HG03097 (cell line): ENCODE measurements around the gene EMC8.
A peak's percentile ranks its signal among the peaks of the same experiment; 100 is the strongest.

Experiments used
- ATAC-seq: cut with Tn5 transposase; IDR thresholded peaks from one replicate; pipeline ENCODE4 v1.9.1; 2021; ENCODE audit not compliant: unreplicated experiment, low FRiP score

Gene EMC8

DNA sequence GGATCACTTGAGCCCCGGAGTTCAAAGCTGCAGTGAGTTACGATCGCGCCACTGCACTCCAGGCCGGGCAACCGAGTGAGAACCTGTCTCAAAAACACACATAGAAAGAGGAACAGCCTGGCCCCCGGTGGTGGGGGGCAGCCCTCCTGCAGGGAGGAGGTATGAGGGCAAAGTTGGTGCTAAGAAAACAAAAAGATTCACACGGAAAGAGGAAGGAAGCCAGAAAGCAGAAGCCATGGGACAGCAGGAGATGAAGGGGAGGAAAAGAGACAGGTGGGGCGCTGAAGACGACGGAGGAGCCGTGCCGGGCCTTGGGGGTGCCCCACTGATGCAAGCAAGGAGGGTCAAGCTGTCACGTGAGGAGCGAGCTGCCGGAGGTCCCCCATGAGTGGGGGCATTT, 40.2 kb downstream of the EMC8 start:
- ATAC-seq: no peak

DNA sequence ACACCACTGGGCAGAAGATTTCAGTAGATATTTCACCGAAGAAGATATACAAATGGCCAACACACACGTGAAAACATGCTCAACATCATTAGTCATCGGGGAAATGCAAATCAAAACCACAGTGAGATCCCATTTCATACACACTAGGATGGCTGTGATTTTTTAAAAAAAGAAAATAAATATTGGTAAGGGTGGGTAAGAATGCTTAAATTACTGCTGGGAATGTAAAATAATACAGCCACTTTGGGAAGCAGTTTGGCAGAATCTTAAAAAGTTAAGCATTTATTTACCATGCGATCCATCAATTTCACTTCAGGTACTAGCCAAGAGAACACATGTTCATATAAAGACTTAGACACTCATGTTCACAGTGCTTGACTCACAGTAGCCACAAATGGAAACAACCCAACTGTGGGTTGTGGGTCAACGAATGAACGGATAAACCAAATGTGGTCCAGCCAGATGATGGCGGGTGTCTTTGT, 42.0 kb downstream of the EMC8 start:
- peak; percentile 35 for ATAC-seq

DNA sequence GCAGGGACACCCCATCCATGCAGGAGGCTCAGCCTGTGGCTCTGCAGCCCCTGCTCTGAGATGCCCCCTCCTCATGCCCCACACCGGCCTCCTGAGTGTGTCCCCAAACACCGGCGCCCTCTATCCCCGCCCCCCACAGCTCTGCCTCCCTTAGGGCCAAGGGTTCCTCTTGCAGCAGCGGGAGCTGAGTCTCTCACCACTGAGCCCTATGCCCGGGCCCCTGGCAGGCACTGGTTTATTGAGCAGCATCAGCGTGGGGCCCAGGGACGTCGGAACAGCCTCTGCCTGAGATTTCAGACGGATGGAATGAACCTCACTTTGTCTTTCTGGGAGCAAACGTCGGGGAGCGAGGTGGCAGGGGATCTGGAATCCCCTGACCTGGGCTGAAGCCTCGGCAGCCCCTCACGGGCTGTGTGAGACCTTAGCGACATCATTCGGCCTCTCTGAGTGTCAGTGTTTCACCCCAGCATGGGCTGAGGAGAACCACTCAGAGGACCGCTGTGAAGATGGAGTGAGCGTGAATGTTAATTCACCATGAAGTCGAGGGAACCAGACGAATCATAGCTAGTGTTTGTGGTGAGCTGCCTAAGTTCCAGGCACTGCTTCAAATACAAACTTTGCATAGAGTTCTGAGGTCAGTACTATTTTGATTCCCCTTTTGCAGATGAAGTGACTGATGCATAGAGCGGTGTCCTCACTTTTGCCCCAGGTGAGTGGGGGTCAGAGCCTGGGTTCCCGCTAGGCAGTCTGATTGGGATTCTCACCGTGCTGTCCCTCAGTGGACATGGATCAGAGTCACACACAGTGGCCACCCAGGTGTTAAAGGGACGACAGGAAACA, 43.2 kb downstream of the EMC8 start:
- ATAC-seq: no peak

DNA sequence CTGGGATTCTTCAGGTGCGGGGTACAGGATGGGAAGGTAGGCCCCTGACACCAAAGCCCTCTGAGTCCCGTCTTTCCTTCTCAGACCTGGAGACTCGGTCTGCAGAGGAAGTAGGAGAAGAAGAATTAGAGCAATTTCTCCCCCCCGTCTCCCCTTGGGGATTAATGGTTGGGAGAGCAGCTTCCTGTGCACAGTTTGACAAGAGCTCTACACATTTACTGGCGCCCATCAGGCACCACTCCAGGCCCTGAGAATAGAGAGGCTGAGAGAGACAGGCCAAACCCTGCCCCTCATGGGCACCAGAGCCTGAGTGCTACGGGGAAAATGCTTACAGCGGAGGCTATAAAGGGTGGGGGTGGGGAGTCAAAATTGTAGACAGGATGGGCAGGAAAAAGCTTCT, 44.9 kb downstream of the EMC8 start:
- no peak for ATAC-seq

DNA sequence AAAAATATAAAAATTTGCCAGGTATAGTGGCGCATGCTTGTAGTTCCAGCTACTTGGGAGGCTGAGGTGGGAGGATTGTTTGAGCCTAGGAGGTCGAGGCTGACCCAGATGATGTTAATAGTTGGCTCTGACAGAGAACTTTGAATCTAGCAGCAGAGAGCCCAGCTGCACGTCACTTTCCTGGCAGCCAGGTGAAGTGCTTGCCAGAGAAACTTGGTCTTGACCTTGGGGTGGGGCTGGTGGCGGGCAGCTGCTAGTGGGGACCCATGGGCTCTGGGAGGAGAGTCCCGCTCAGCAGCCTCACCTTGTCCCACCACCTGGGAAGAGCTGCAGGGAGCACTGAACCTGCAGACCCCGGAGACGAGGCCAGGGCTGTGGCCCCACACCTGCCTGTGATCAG, 45.4 kb downstream of the EMC8 start:
- no peak for ATAC-seq

DNA sequence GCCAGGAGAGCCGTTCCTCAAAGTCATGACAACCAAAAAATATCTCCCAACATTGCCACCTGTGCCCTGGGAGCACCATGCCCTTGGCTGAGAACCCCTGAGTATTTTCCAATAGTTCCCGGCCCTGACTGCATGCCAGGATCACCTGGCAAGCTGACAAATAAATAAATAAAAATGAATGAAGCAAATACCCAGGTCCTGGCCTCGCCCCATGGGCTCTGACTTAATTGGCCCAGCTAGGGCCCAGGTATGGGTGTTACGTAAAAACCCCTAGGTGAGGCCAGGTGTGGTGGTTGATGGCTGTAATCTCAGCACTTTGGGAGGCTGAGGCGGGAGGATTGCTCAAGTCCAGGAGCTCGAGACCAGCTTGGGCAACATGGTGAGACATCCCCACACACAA, 45.8 kb downstream of the EMC8 start:
- ATAC-seq: no peak

DNA sequence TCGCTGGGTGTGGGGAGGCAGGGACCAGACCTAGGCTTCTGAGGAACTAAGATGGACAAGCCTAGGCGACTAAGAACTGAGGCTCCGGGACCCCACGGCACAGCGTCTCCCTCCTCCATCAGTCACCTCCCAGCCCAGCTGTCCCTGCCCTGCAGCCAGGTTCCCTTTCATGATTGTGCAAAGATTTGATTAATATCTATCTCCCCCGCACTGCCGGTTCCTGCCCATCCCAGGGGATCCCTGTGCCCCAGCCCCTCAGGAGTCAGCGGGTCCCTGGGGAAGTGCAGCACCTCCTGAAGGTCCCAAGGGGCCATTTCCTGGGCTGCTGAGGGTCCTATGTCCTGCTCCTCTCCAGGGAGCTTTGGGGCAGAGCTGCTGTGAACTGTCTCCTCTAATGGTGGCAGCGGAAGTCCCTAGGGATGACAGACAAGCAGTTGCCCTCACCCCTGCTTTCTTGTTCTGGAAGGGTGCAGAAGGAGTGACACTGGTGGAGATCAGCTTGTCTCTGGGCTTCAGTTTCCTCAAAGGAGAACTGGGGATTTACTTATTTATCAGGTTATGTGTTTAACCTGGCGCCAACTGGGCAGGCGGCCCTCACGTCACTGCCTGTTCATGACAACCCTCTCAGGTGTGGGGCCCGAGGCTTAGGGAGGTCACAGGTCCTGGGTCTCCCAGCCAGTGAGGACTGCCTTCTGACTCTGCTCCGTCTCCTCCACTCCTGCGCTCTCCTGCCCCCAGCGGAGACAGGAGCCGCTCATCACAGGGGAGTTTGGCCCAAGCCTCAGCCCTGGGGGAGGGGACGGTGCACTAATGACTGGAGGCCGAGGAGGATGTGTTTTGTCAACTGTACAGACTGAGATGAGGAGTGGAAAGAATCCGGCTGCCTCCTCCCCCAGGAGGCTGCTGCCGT, 46.6 kb downstream of the EMC8 start:
- no peak for ATAC-seq

DNA sequence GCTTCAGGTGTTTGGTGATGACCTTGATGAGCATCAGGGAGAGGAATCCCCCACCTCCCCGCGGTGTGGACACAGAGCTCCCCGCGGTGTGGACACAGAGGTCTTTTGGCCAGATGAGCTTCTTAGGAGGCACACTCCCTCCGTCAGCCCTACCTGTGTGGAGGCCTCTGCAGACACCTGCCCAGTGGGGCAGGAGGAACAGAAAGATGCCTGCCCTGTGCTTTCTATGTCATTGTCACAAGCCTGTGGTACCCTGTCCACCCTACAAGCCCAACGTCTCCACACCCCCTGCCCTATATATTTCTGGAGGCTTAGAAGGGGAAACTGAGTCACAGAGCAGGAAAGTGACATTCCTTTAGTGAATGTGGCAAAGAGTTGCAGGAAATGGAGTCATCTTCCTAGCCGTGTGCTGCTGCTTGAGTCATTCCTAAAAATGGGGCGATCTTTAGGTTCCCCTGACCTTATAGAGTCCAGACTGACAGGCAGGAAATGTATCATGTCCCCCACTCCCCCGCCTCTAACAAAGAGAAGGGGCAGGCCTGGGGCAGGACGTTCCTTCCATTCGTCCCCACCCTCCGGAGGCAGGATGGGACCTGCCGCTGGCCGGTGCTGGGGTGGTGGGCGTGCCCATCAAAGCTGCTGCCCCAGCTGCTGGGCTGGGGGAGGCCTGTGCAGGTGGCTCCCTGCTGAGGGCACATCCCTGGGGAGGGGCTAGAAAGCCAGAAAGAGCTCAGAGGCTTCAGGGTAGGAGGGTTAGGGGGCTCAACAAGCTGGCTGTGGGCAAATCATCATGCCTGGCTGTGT, 47.4 kb downstream of the EMC8 start:
- no peak for ATAC-seq

DNA sequence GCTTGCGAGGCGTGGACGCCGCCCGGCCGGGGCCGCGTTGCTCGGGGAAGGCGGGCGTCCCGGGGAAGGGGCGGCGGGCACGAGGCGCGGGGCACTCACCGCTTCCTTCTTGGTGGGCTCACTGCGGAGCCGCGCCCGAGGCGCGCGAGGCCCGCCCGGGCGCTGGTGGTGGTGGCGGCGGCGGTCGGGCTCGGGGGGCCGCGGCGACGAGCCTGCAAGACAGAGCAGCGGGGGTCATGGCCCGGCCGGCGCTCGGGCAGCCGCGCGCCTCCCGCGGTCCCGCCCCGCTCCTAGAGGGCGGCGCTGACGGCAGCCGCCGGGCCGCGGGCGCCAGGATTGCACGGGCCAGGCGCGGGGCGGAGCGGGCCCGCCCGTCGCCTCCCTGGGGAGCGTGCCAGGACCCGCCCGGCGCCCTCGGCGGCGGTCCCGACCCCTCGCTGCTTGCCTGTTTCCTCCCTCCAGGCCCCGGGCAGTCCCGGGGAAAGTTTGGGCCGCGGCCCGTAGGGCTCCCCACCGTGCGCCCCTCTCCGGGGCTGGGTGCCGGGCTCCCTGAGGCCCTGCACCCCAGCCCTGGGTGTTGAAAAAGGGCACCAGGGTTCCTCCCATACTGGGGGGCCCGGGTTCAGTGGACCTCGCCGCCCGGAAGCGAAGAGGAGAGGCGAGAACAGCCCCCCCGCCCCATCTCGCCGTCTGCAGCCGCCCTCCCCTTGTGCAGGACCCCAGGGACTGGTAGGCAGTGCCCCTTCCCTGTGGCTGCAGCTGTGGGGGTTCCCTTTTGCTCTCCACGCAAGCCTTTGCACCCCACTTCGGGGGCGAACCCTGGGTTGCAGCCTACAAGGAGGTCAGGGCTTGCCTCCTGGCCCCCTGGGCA, 48.3 kb downstream of the EMC8 start, which contains the start of gene C16orf74:
Gene C16orf74, minus strand, starts transcription at position 270 of the 871 bp plus-strand sequence. CDS start 15,879 bp downstream, outside the sequence.
- no peak for ATAC-seq

DNA sequence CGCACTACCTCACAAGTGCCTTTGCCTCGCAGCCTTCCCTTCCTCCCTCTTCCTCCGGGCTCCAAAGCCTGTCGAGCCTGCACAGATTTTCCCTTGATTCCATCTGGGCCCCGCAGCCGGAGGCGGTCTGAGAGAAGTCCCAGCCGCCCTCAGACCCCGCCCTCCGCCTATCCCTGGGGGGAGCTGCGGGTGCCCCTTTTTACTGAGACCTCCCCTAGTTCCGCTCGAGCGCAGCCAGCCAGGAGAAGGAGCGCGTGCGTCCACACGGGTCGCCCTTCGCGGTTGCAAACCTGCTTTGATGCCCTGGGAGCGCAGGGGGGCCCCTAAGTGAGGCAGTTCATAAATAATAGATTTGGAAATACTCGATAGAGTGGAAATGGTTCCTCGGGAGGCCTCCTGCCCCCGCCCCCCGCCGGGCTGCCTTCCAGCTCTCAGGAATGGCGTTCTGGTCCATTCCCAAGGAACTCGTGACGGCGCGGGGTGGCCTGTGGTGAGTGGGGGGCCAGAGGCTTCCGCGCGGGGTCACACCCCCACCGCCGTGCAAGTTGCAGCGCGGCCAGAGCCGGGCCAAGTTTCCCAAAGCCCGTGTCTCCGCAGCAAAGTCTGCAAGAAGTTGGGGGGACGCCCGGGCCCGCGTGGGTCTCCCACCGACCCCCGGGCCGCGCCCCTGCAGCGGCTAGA, 49.1 kb downstream of the EMC8 start:
- no peak for ATAC-seq

DNA sequence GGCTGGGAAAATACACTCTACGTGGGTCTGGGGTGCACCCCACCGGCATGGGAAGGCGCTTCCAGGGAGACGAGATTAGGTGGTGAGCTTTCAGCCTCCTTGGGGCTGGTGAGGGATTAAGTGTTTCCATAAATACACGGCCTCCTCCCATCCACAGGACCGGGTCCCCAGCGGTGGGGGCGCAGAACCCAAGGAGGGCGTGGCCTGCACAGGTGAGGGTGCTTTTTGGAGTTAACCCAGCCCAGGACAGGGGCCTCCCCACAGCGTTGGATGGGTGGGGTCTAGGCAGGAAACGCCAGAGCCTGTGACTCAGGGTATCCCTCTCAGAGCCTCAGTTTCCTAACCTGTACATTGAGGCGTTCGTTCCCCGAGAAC, 49.6 kb downstream of the EMC8 start:
- ATAC-seq: no peak

DNA sequence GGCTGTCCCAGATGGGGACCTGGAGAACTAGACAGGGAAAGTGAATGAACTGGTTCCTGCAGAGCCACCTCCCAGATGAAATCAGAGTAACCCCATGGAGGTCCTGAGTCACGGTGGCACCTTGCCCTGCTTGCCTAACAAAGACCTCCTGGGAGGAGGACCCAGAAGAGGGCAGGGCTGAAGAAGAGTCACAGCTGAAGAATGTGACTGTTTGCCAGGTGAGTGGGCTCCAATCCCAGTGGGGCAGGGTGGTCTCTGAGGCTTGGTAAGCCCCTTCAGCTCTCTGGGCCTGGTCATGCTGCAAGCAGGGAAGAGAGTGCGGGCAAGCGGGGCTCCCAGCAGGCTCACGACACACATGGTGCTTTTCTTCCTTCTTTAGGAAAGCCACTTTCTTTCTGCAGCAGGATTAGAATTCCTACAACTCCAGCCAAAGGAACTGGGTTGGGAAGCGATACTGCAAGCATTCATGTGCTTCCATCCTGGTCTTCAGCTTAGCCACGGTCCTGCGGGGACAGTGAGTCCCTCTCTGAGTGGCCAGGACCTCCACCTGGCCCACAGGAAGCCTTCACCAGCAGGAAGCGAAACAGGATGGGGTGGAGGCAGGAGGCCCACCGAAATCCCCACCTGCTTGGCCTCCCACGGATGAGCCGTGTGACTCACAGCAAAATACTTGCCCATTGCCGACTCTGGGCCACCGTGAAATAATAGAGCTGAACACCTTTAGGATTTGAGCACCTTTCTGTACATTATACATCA, 52.7 kb downstream of the EMC8 start:
- no peak for ATAC-seq

DNA sequence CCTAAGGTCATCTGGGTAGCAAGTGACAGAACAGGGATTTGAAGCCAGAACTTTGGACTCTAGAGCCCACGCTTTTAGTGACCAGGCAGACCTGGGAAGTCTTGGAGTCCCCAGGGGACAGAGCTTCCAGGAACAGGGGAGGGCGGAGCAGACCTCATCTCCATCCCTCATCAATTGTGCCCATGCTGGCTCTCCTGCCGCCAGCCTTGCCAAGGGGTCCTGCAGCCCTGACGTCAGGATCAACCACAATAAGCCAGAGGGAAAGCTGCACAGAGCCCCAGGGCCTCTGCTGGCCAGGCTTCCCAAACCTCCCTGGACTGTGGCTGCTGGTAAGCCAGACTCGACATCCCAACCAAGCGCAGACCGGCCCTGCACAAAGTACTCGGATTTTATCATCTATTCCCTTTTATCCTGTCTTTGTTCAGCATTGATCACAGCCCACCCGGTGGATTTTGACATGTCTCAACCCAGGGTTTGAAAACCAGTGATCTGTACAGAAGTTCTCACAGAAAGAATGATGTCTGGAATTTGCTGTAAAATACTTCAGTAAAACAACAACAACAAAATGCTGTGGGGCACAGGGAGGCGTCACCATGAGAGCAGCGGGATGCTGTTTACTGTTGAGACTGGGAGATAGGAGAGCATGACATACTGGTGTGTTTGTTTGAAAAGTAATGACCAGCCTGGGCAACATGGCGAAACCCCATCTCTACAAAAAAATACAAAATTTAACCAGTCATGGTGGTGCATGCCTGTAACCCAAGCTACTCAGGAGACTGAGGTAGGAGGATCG, 60.2 kb downstream of the EMC8 start:
- no peak for ATAC-seq

DNA sequence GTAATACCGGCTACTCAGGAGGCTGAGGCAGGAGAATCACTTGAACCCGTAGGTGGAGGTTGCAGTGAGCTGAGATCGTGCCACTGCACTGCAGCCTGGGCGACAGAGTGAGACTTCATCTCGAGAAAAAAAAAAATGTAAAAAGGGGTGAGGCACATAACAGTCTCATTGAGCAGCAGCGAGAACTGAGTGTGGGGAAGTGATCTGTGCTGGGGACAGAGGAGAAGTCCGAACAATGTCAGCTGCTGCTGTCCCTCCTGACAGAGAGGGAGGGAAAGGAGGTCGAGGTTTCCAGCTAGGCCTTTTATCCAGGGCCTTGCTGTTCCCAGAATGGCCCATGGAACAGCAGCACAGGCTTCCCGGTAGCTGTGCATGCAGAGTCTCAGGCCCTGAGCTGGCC, 62.4 kb downstream of the EMC8 start:
- no peak for ATAC-seq

DNA sequence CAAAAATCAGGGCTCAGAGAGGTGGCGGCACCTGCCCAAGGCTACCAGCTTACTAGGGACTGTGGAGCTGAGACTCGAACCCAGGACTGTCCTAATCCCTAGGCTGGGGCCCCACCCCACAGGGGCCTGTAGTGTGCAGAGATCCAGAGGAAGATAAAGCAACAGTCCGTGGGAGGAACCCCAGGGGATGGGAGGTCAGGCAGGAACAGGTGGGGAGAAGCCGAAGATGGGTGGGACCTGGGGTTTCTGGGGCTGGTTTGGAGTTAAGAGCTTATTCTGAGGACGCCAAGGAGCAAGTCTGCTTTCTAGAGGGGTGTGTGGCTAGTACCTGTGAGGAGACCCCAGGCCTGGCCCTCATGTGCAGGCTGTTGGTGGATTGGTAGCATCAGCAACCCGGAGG, 63.4 kb downstream of the EMC8 start:
- ATAC-seq: no peak

DNA sequence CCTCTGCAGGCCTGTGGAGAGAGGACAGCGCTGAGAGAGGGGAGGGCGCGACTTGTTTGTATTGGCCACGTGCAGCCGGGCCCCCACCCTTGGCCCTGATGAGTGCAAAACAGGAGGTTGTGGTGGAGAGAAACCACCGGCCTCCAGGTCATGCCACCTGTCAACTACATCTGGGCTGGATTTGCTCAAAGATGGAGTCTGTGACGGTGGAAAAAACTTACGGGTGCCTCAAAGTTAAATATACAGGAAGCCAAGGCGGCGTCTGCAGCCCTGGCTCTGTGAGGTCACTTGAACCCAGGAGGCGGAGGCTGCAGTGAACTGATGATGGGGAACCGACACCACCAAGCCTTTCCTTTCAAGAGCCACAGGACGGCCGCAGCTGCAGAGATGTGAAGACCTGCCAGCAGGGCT, 64.1 kb downstream of the EMC8 start:
- ATAC-seq: peak; percentile 77

DNA sequence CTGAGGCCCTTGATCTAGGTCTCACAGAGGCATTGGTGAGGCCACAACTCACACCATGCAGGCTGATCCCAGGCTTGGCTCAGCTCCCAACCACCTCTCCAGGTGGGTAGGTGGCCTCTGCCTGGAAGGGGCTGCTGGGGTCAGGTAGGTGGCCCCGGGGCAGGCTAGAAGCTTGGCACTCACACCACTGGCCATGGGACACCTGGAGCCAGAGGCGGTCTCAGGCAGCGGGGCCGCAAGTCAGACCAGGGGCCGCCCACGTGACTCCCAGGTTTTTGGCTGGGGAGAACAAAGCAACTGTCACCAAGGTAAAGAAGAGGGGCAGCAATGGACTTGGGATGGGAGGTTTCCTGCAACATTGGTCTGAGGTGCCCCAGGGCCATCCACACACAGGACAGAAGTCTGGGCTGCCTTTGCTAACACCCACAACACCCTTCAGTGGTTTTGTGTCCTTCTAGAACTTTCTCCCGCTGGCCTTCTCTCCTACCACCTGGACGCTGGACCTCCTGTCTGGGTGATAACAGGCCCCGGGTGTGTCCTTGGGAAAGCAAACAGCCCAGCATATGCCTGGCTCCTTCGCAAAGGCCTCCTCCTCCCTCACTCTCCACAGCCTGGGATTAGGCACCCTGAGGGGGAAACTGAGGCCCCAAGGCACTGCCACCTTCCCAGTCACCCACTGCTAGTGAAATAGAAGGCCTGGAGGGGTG, 64.9 kb downstream of the EMC8 start:
- ATAC-seq: no peak
